Mammary epithelial cell (primary cell): ENCODE data around the gene CST3.

Source experiments
- EZH2 ChIP-seq: IDR thresholded peaks from 2 replicates; pipeline ENCODE4 v1.6.1; 2012; ENCODE audit warnings: low read length, inconsistent platforms, borderline replicate concordance
- TF ChIP-seq, protein P1 (sequence below), 2 donors: IDR thresholded peaks in 1 of 2; conservative IDR thresholded peaks in 1 of 2; 2 replicates each; pipeline ENCODE4 v1.5.1; 2011 to 2012; ENCODE audit warnings: inconsistent platforms in 2 of 2, low read length in 2 of 2, mild to moderate bottlenecking in 2 of 2, control low read depth in 1 of 2, low read depth in 1 of 2; ENCODE audit not compliant: insufficient read depth in 1 of 2; ENCODE audit errors: extremely low read depth in 1 of 2

DNA sequence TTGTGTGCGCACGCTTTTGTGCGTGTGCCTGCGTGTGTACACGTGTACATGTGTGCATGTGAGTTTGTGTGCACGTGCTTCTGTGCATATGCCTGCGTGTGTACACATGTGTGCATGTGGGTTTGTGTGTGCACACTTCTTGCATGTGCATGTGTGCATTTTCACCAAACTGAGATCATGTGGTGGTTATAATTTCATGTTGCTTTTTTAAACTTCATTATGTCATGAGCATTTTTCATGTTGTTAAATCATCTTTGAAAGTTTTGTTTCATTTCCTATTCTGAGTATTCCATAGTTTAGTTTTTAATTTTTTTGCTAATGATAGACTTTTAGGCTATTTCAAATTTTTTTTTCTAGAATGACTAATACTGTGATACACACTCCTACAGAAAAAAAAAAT is 6.4 kb upstream of the CST3 start:
- TF ChIP-seq, protein P1, sequence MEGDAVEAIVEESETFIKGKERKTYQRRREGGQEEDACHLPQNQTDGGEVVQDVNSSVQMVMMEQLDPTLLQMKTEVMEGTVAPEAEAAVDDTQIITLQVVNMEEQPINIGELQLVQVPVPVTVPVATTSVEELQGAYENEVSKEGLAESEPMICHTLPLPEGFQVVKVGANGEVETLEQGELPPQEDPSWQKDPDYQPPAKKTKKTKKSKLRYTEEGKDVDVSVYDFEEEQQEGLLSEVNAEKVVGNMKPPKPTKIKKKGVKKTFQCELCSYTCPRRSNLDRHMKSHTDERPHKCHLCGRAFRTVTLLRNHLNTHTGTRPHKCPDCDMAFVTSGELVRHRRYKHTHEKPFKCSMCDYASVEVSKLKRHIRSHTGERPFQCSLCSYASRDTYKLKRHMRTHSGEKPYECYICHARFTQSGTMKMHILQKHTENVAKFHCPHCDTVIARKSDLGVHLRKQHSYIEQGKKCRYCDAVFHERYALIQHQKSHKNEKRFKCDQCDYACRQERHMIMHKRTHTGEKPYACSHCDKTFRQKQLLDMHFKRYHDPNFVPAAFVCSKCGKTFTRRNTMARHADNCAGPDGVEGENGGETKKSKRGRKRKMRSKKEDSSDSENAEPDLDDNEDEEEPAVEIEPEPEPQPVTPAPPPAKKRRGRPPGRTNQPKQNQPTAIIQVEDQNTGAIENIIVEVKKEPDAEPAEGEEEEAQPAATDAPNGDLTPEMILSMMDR (conservative IDR thresholded peaks at IDR 0.05 in 1 of 2, IDR thresholded peaks at IDR 0.05 in 1 of 2; ENCODE audit: extremely low read depth in 1 of 2, insufficient read depth in 1 of 2, low read depth in 1 of 2, low read length in 2 of 2), result no peak
- no peak for TF ChIP-seq EZH2
